SHP77 treated with DMSO at 0.1 percent for 48 hours (cell line): Measurements from ENCODE around the gene C4orf33.

Experiments used
- DNase-seq: peaks from one replicate; lab custom pipeline; 2025; lab: John Stamatoyannopoulos, UW

The C4orf33 gene

GRCh38 chr4:129129143-129129542 is 33.2 kb downstream of the C4orf33 start:
- DNase-seq = no peak

- DNase-seq = no peak
Measured at GRCh38 chr4:129131343-129131742, 35.4 kb downstream of the C4orf33 start.

DNA sequence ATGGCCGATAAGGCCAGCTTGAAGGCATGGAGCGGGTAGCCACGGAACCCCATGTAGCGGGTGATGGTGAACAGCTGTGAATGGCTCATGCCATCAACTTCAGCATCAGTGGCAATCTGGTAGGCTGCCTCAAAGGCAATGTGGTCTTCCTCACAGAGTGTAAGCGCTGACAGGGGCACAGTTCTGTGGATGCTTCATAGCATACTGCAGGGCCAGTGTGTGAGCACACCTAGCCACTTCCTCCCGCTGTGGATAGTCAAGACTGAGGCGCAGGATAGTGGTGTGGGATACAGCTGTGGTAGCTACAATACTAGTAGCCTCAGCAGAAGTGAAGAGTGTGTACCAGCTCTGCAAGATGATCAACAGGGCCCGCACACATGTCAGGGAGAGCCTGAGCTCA is 40.5 kb downstream of the C4orf33 start:
- DNase-seq = no peak

- no peak for DNase-seq
Measured at GRCh38 chr4:129138810-129139496, 43.0 kb downstream of the C4orf33 start.

GRCh38 chr4:129140521-129140920 is 44.6 kb downstream of the C4orf33 start:
- DNase-seq = no peak

- no peak for DNase-seq
Measured at GRCh38 chr4:129143359-129143758, 47.4 kb downstream of the C4orf33 start.

GRCh38 chr4:129144755-129145206 is 48.8 kb downstream of the C4orf33 start:
- no peak for DNase-seq

DNA sequence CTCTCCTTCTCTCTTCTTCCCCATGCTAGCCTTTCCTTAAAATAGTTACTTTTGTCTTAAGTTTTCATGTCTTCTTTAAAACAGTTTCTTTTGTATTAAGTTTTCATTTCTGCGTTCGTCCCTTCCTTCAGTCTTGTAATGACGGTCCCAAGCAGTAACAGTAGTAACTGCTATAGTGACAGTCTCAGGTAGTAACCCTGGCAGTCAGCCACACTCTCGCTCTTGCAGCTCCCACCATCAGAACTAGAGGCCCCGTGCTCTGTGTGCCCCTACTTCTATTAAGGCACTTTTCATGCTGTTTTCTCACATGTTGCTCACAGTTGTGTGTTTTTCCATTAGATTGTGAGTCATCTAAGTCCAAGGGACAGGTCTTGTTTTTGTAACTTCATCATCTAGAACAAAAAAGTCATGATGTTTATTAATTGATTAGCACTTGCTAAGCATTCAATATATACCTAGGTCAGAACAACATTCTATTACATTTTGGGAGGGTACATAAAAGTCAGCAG is 49.3 kb downstream of the C4orf33 start:
- no peak for DNase-seq

DNA sequence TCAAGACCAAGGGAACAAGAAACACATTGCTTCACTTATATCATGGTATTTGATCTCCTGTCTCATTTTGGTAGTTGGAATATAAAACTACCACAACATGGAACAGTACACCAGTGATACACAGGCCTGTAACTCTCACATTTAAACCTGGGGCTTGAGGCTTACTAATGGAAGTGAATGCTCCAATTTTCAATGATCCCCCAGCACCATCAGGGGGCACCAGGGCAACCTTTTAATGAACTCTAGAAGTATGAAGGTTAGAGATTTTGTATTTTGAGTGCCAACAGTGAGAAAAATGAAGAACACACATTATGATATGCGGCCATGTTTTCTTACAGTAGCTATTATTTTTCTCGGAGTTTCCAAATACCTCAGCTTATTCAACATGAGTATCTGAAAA is 50.7 kb downstream of the C4orf33 start:
- DNase-seq = no peak

GRCh38 chr4:129148892-129149291 is 52.9 kb downstream of the C4orf33 start:
- no peak for DNase-seq

- no peak for DNase-seq
Measured at GRCh38 chr4:129149906-129150305, 54.0 kb downstream of the C4orf33 start.

GRCh38 chr4:129152350-129152749 is 56.4 kb downstream of the C4orf33 start:
- no peak for DNase-seq

DNA sequence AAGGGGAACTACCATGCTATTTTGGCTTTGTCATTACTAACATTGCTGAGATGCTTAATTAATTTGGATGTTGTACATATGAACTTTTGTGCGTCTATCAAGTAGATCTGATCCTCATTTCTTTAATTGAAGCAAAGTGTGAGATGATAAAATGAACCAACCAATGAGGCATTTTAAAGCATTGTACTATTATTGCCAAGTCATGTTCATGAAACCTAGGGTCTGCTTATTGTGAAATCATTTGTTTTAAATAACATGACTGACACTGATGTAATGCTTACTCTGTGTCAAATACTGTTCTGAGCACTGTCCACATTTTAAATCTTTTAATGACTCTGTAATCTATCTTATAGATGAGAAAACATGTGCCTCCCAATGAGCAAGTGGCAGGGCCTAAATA is 57.7 kb downstream of the C4orf33 start:
- DNase-seq = no peak

DNA sequence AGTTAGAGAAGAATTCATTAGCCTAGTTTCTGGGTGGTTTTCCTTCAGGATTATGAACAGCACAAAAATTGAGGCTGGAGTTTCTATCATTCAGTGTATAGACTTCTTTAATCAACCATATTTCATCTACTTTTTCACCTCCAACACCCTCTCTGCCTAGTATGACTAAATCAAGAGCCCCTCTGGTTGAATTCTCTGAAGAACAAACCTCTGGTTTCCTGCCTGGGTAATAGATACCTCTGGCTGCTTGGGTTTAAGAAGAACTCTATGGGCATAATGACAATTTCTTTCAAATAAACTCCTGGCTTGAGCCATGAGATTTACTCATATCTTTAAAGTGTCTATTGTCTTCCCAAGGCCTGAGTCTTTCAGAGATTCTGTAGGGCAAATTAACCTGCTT is 66.5 kb downstream of the C4orf33 start:
- no peak for DNase-seq

DNA sequence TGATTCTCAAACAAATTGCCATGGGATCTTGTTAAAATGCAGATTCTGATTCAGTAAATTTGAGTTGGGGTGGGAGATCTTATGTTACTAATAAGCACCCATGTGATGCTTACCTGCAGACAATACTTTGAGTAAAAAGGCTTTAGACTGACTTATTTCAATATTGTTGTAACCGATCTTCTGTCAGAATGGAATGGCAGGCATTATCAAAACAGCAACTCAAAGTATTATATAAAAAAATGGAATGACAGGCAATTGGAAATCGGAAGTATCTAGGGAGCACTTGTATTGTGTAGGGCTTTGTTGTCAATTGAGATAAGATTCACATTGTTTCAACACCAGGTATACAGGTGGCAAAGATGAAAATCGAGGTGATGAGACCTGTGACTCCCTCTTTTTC is 67.5 kb downstream of the C4orf33 start:
- no peak for DNase-seq

DNA sequence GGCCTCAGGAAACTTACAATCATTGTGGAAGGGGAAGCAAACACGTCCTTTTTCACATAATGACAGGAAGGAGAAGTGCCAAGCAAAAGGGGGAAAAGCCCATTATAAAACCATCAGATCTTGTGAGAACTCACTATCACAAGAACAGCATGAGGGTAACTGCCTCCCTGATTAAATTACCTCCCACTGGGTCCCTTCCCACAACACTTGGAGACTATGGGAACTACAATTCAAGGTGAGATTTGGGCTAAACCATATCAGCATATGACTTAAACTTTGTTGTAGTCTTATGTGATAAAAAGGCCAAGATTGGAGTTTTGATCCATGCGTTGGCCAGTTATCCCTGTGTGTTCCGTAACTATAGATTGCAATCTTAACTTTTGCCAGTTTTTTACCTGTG is 68.3 kb downstream of the C4orf33 start:
- DNase-seq = no peak
